NCI-H510A treated with DMSO at 0.1 percent for 48 hours (cell line): ENCODE results near the gene LMOD2.

Source experiments
- DNase-seq: peaks from one replicate; lab custom pipeline; 2025; lab: John Stamatoyannopoulos, UW

LMOD2 gene

DNA sequence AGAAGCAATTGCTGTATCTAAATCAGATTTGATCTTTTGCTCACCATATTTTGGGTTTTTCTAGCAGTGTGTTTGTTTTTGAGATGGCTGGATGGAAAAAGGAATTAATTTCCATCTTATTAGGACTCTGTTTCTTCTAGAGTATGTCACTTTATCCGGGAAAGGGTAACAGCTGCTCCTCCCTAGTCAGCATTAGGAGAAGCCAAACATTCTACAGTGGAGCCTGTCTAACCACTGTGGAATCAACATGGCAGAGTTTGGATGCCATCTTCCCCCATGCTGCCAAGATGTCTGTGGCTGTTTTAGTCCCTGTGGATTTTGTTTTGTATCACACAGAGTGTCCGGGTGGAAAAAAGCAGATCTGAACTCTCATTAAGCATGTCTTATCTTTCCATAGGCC is 16.0 kb upstream of the LMOD2 start:
- DNase-seq = no peak

GRCh38 chr7:123640583-123640982 is 15.1 kb upstream of the LMOD2 start:
- DNase-seq = no peak

GRCh38 chr7:123641901-123642300 is 13.8 kb upstream of the LMOD2 start:
- DNase-seq = no peak

GRCh38 chr7:123643495-123644441 is 11.9 kb upstream of the LMOD2 start:
- peak; percentile 54 for DNase-seq

DNA sequence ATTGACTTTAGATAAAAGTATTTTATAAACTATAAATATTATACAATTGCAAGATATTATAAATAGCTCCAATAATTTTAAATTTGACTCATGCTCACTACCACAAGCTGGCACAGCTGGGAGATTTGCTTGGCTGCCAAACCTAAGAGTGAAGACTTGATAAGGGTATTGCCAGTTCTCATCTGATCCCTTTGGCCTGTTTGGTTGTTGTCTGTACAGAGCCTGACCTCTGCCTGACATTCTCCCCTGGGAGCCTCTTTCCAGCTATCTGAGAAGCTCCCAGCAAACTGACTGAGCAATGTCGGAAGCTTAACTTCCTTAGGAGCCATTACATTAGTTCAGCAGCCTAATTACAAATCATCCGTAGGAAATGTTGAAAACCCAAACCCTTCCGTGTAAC is 10.2 kb upstream of the LMOD2 start:
- no peak for DNase-seq

DNA sequence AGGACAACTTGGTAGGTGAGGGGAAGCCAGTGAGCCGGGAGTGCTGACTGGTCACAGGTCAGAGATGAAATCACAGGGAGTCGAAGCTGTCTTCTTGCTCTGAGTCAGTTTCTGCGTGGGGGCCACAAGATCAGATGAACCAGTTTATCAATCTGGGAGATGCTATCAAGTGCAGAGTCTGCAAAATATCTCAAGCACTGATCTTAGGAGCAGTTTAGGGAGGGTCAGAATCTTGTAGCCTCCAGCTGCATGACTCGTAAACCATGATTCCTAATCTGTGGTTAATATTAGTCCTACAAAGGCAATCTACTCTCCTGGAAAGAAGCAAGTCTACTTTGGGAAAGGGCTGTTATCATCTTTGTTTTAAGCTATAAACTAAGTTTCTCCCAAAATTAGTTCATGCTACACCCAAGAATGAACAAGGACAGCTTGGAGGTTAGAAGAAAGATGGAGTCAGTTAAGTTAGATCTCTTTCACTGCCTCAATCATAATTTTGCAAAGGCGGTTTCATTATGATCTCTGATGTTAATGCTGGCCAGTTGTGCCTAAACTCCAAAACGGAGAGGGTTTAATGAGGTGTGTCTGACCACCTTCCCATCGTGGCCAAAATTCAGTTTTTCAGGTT is 8.4 kb upstream of the LMOD2 start:
- no peak for DNase-seq

GRCh38 chr7:123649964-123650363 is 5.7 kb upstream of the LMOD2 start:
- no peak for DNase-seq

DNA sequence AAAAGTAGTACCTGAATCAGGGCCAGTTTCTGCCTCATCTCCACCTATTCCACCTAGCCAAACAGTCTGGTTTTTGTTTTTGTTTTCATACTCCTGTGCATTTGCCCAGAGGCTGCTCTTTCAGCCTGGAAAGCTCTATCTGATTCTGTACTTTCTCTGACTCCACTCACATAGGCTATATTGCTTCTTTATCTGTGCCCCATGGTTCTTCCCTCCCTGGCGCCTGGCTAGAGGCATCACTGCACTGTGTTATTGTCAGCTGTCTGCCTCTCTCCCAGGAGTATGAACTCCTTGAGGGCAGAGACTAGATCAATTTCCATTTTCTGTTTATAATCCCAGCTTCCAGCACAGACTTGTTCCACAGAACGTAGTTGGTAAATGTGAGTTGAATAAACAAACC is 5.1 kb upstream of the LMOD2 start:
- DNase-seq = no peak

- DNase-seq = no peak
Measured at GRCh38 chr7:123652406-123652805, 3.3 kb upstream of the LMOD2 start.

- DNase-seq = no peak
Measured at GRCh38 chr7:123653162-123653561, 2.5 kb upstream of the LMOD2 start.

GRCh38 chr7:123656544-123657303 is 1.1 kb downstream of the LMOD2 start:
- no peak for DNase-seq

- DNase-seq = no peak
Measured at GRCh38 chr7:123657304-123657685, 1.6 kb downstream of the LMOD2 start.

GRCh38 chr7:123658023-123658422 is 2.4 kb downstream of the LMOD2 start:
- DNase-seq = no peak

DNA sequence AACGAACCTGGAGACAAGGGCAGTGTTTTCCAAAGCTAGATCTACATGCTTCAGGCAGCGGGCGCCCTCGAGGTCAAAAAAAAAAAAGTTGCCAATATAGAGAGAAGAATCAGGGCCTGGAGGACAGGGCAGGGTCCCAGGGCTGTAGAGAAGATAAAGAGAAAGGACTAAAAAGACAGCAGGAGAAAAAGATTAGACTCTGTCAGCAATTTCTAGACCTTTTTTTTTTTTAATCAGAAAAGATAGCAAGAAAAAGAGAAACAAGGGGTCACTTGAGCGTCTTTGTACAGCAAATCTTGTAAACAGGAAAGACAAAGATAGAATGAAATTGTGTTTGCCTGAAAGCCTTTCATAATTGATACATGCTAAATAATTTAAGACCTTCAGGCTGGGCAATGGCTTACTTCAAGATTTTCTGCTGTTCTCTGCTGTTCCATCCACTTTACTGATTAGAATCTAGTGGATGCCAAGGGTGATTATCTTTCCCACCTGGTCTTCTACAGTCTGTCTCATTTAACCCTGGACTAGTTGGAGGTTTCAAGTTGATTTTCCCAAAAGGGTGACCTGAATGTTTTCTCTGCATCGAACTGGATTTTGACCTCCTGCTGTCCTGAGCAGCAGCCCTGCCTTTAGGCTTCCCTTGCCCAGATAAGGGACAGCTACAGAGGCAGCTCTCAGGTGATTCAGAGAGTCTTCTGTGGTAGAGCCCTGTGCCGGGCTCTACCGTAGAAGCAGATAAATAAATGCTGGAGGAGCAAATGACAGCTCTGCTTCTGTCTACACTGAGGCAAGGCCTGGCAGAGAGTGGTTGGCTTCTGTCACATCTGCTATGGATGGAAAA is 5.1 kb downstream of the LMOD2 start:
- DNase-seq = no peak

DNA sequence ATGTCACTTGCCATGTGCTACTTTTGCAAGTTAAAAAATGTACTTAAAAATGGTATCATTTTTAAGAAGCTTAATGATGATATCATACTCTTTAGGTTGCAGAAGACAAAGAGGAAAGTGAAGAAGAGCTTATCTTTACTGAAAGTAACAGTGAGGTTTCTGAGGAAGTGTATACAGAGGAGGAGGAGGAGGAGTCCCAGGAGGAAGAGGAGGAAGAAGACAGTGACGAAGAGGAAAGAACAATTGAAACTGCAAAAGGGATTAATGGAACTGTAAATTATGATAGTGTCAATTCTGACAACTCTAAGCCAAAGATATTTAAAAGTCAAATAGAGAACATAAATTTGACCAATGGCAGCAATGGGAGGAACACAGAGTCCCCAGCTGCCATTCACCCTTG is 6.1 kb downstream of the LMOD2 start:
- DNase-seq = no peak

DNA sequence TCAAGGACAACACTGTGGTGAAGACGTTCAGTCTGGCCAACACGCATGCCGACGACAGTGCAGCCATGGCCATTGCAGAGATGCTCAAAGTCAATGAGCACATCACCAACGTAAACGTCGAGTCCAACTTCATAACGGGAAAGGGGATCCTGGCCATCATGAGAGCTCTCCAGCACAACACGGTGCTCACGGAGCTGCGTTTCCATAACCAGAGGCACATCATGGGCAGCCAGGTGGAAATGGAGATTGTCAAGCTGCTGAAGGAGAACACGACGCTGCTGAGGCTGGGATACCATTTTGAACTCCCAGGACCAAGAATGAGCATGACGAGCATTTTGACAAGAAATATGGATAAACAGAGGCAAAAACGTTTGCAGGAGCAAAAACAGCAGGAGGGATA is 6.6 kb downstream of the LMOD2 start:
- DNase-seq = no peak

DNA sequence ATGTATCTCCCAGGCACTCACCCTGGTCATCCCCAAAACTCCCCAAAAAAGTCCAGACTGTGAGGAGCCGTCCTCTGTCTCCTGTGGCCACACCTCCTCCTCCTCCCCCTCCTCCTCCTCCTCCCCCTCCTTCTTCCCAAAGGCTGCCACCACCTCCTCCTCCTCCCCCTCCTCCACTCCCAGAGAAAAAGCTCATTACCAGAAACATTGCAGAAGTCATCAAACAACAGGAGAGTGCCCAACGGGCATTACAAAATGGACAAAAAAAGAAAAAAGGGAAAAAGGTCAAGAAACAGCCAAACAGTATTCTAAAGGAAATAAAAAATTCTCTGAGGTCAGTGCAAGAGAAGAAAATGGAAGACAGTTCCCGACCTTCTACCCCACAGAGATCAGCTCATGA is 7.1 kb downstream of the LMOD2 start:
- no peak for DNase-seq

GRCh38 chr7:123663200-123663599 is 7.5 kb downstream of the LMOD2 start:
- DNase-seq = no peak

DNA sequence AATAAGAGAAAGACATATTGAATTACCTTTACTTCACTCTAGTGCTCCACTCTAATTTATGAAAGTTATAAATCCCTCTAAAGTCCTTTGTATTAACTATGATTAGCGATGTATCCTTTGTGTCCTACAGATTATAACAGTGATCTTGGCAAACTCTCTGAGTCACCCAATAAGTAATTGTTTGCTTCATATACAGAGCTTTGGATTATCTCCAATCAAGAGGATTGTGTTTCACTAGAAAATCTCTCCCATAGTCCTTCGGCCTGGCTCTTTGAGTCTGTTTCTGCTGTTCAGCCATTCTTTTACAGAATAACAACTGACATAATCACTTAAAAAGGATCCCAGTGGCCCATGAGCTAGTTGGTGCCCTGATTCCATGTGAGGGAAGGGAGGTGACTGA is 9.5 kb downstream of the LMOD2 start:
- no peak for DNase-seq

DNA sequence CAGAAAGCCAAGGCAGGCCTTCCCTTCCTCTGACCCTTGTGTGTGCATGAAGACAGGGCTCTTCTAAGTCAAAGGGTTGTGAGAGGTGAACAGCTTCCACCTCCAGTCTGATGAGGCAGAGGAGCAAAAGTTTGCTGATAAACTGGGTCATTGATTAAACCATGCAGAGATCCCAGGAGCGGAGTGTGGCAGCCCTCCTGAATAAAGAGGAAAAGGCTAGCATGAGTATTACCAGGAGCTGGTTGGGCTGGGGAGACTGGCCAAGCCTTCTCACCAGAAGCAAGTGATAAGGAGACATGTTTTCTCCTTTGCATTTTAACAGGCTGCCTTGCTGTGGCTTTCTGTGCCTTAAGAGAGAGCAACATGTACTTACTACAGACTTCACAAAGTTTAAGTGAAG is 10.2 kb downstream of the LMOD2 start:
- DNase-seq = no peak

DNA sequence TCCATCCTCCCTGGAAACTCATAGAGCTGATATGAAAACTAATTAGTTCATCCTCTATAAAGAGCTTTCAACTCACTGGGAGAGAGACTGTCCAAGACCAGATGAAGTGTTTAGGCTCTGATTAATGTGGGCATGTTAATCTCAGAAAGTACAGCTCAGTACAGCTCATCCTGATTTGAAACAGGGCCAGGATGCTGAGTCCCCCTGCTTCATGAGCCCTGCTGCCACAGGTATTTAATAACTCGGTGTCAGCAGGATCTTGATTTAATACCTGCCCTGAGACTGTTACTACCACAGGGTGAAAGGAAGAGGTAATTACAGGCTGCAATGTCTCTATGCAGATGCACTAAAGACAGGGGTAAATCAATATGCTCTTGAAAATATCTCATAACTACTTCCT is 10.8 kb downstream of the LMOD2 start:
- no peak for DNase-seq

DNA sequence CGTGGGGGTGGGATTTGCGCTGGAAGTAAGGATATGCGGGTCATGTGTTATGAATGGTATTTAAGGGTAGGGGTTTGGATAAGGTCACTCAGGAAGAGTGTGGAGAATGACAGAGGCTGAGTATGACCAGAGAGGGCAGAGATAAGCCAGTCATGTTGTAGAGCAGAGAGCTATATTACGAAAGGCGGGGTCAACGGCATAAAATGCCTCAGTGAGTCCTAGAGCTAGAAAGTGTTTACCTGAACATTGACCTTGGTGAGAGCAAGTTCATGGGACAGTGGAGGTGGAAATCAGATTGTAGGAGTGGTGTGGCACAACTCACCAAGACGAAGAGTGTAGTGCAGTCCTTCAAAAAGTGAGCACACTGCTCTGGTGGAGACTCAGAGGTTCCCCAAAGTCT is 13.8 kb downstream of the LMOD2 start:
- no peak for DNase-seq
